Ishikawa (cell line): ENCODE results near the gene ZNF426.

ENCODE experiments used
- CEBPB ChIP-seq: IDR thresholded peaks from 2 replicates; pipeline ENCODE4 v1.6.1; 2012
- EGR1 ChIP-seq: IDR thresholded peaks from 2 replicates; pipeline ENCODE4 v1.6.1; 2012
- EP300 ChIP-seq: IDR thresholded peaks from 2 replicates; pipeline ENCODE4 v1.6.1; 2012; ENCODE audit warnings: borderline replicate concordance
- FOXM1 ChIP-seq: IDR thresholded peaks from 2 replicates; pipeline ENCODE4 v1.6.1; 2012; ENCODE audit warnings: low read depth, borderline replicate concordance
- MAX ChIP-seq: IDR thresholded peaks from 2 replicates; pipeline ENCODE4 v1.6.1; 2012
- NFIC ChIP-seq: IDR thresholded peaks from 2 replicates; pipeline ENCODE4 v1.6.1; 2012
- REST ChIP-seq: IDR thresholded peaks from 2 replicates; pipeline ENCODE4 v1.6.1; 2012; ENCODE audit warnings: low read depth, mild to moderate bottlenecking
- TAF1 ChIP-seq: IDR thresholded peaks from 2 replicates; pipeline ENCODE4 v1.6.1; 2012; ENCODE audit warnings: low read depth, mild to moderate bottlenecking
- TCF12 ChIP-seq: IDR thresholded peaks from 2 replicates; pipeline ENCODE4 v1.6.1; 2012; ENCODE audit warnings: low read depth
- YY1 ChIP-seq: IDR thresholded peaks from 2 replicates; pipeline ENCODE4 v1.6.1; 2012; ENCODE audit warnings: low read depth

DNA sequence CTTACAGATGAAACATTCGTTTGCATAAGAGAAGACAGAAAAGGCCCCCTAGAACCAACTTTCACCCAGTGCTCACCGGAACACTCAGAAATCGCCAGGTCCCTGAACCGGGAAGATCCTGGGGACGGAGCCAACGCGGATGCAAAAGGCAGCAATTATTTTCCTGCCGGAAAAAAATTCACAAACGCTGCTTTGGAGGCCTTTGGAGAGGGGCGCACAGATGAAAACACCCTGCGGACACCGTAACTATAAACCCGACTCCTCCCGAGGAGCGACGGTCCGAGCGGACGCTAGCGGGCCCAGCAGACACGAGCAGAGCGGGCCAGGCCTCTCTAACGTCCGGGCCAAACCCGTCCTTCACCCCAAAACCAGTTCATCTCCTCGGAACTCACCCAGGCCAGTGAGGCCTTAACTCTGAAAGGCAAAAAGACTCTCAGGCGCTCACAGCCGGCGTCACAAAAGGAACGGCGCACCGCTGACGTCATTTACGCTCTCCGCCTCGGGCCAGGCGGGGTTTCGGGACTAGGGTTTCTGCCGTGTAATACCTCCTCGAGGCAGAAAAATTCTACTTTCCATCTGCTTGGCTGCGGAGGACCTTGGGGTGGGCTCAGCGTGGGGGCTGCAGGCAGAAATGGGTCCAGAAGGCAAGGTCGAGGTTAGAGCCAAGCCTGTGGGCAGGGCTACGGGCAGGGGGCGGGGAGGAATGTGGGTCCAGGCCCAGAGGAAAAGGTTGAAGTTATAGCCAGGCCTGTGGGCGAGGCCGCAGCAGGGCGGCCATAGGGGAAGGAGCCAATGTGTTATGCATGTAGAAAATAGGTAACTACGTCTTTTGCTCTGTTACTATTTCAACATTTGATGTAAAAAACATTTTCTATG is at the start of gene ZNF426:
- TF ChIP-seq FOXM1 = no peak
- no peak for TF ChIP-seq REST
- TF ChIP-seq EP300 = no peak
- TF ChIP-seq TAF1 = 0 out of 2 replicates have a peak, but pooled peaks have one; percentile 29
- no peak for TF ChIP-seq NFIC
- no peak for TF ChIP-seq CEBPB
- TF ChIP-seq MAX = peak; percentile 53; the same call in 1 of the 2 replicates
- no peak for TF ChIP-seq EGR1
- TF ChIP-seq YY1 = 0 out of 2 replicates have a peak, but pooled peaks have one; percentile 17
- TF ChIP-seq TCF12 = no peak
